DOHH2 (cell line): ENCODE results near the gene STAU1.

Experiments
- H3F3A ChIP-seq: fragments of 200-600 bp; sonication (generic), shearing (Covaris generic); 2 replicates; pipeline ENCODE4 v1.6.0; 2016; ENCODE audit warnings: antibody characterized with exemption, mild to moderate bottlenecking; ENCODE audit not compliant: control insufficient read depth, insufficient read depth
- H3K27ac ChIP-seq: fragments of 200-600 bp; sonication (generic); 2 replicates; pipeline ENCODE4 v1.5.1; 2014; ENCODE audit warnings: low read depth, mild to moderate bottlenecking, low read length, moderate library complexity
- H3K27me3 ChIP-seq: fragments of 200-600 bp; sonication (generic); 2 replicates; pipeline ENCODE4 v1.6.1; 2014; ENCODE audit warnings: mild to moderate bottlenecking, low read length, mixed read lengths; ENCODE audit not compliant: control insufficient read depth
- H3K36me3 ChIP-seq: fragments of 200-600 bp; sonication (generic); 2 replicates; pipeline ENCODE4 v1.6.1; 2014; ENCODE audit warnings: mild to moderate bottlenecking, low read length, moderate library complexity, mixed read lengths; ENCODE audit not compliant: control insufficient read depth
- H3K4me1 ChIP-seq: fragments of 200-600 bp; sonication (generic); 2 replicates; pipeline ENCODE4 v1.6.1; 2014; ENCODE audit warnings: mild to moderate bottlenecking, low read length, mixed read lengths; ENCODE audit not compliant: control insufficient read depth
- H3K4me2 ChIP-seq: fragments of 200-600 bp; sonication (generic); 2 replicates; pipeline ENCODE4 v1.6.0; 2014; ENCODE audit warnings: mild to moderate bottlenecking, low read length, moderate library complexity
- H3K4me3 ChIP-seq: fragments of 200-600 bp; sonication (generic); 2 replicates; pipeline ENCODE4 v1.5.1; 2014; ENCODE audit warnings: mild to moderate bottlenecking, low read length, mixed read lengths
- H3K79me2 ChIP-seq: fragments of 200-600 bp; sonication (generic); 2 replicates; pipeline ENCODE4 v1.6.1; 2014; ENCODE audit warnings: mild to moderate bottlenecking, low read length, mixed read lengths; ENCODE audit not compliant: control insufficient read depth
- H3K9me2 ChIP-seq: fragments of 200-600 bp; sonication (generic); replicated peaks from 2 replicates; pipeline ENCODE4 v1.6.1; 2014; ENCODE audit warnings: mild to moderate bottlenecking, low read length, mixed read lengths; ENCODE audit not compliant: control insufficient read depth
- H3K9me3 ChIP-seq: fragments of 200-600 bp; sonication (generic); 2 replicates; pipeline ENCODE4 v1.6.1; 2014; ENCODE audit warnings: antibody characterized with exemption, low read length, mixed read lengths; ENCODE audit not compliant: control insufficient read depth, insufficient read depth
- H4K20me1 ChIP-seq: fragments of 200-600 bp; sonication (generic); 2 replicates; pipeline ENCODE4 v1.6.0; 2014; ENCODE audit warnings: low read depth, mild to moderate bottlenecking, antibody characterized with exemption, low read length, moderate library complexity; ENCODE audit not compliant: control insufficient read depth, insufficient read depth
- EZH2phosphoT487 ChIP-seq: fragments of 200-600 bp; sonication (generic); IDR thresholded peaks from 2 replicates; pipeline ENCODE4 v1.6.1; 2017; ENCODE audit warnings: borderline replicate concordance, mild to moderate bottlenecking, antibody characterized with exemption, low read length, moderate library complexity, mixed read lengths
- TF ChIP-seq, protein P1 (sequence below): fragments of 200-600 bp; sonication (generic); IDR thresholded peaks from one replicate; pipeline ENCODE4 v1.5.1; 2014; ENCODE audit warnings: antibody characterized with exemption, mild to moderate bottlenecking, low read depth, low read length; ENCODE audit not compliant: poor library complexity, severe bottlenecking

STAU1 gene

GRCh38 chr20:49167811-49168507 is 20.2 kb downstream of the STAU1 start:
- Histone ChIP-seq H3K27me3 (no peaks in the 10 kb centered on the region), H4K20me1 (0 out of 2 replicates have a peak, but pooled peaks cover 6% of the 10 kb centered on the region), H3K79me2 (peaks cover 82% of the 10 kb centered on the region), H3K9me3 (no peaks in the 10 kb centered on the region), H3K4me2 (no peak overlapping the region), H3K9me2 (no peaks in the 10 kb centered on the region), H3K4me1 (peaks cover 25% of the 10 kb centered on the region), H3K4me3 (no peak overlapping the region), H3F3A (peaks cover 7% of the 10 kb centered on the region; the same call in 1 of the 2 replicates), H3K27ac (no peak overlapping the region), H3K36me3 (peaks cover 64% of the 10 kb centered on the region)
- no peak for TF ChIP-seq EZH2phosphoT487

DNA sequence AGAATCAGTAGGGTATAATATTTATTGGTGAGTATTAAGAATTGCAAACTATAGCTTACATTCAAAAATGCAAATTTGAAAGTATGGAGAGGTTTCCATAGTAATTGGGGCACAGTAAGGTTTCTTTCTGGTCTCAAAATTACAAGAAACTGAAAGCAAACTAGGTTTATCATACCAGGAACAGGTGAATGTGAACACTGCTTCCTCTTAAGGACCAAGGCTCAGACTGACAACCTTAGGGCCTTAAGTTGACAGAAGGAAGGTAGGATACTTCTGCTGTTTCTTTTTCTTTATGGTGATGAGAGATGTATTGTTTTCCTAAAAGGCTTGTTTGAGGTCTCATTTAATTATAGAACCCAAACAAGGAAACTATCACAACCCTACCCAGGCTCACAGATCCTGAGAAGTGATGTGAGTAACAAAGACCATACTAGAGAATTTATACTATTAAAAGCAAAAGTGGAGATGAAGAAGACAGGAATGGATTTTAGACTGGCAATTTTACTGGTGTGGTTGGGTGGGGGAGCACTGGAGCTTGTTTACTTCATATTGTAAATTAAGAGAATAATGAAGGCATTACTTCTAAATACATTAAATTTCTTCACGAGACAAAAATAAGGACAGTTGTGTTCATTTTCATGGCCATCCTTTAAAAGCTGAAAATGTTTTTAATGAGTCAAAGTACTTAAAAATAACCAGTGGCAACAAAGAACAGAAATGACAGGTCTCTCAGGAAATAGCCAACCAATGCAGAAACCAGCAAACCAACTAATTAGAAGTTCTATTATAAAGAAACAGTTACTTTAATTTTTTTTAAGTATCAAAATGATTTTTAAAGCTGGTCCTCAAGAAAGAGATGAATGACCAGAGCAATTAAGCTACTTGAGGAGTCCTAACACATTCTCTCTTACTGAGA is 21.3 kb downstream of the STAU1 start:
- H3K4me2 ChIP-seq = no peak overlapping the region
- no peak overlapping the region for H3K27ac ChIP-seq

GRCh38 chr20:49165611-49166010 is 22.5 kb downstream of the STAU1 start:
- Histone ChIP-seq H3K9me2 (no peaks in the 10 kb centered on the region), H3K4me2 (no peak overlapping the region), H4K20me1 (0 out of 2 replicates have a peak, but pooled peaks cover 6% of the 10 kb centered on the region), H3K4me1 (peaks cover 25% of the 10 kb centered on the region), H3F3A (peaks cover 7% of the 10 kb centered on the region; the same call in 1 of the 2 replicates), H3K27me3 (no peaks in the 10 kb centered on the region), H3K36me3 (peaks cover 66% of the 10 kb centered on the region), H3K4me3 (no peak overlapping the region), H3K27ac (no peak overlapping the region), H3K79me2 (peaks cover 75% of the 10 kb centered on the region), H3K9me3 (no peaks in the 10 kb centered on the region)
- TF ChIP-seq, protein P1, sequence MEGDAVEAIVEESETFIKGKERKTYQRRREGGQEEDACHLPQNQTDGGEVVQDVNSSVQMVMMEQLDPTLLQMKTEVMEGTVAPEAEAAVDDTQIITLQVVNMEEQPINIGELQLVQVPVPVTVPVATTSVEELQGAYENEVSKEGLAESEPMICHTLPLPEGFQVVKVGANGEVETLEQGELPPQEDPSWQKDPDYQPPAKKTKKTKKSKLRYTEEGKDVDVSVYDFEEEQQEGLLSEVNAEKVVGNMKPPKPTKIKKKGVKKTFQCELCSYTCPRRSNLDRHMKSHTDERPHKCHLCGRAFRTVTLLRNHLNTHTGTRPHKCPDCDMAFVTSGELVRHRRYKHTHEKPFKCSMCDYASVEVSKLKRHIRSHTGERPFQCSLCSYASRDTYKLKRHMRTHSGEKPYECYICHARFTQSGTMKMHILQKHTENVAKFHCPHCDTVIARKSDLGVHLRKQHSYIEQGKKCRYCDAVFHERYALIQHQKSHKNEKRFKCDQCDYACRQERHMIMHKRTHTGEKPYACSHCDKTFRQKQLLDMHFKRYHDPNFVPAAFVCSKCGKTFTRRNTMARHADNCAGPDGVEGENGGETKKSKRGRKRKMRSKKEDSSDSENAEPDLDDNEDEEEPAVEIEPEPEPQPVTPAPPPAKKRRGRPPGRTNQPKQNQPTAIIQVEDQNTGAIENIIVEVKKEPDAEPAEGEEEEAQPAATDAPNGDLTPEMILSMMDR = no peak
- no peak for TF ChIP-seq EZH2phosphoT487

More for the DNA sequence above, 21.3 kb downstream of the STAU1 start:
- H4K20me1 ChIP-seq = 0 out of 2 replicates have a peak, but pooled peaks cover 6% of the 10 kb centered on the region
- TF ChIP-seq, protein P1 = no peak
- no peak for TF ChIP-seq EZH2phosphoT487
- H3F3A ChIP-seq = peaks cover 7% of the 10 kb centered on the region; the same call in 1 of the 2 replicates
- no peaks in the 10 kb centered on the region for H3K27me3 ChIP-seq
- no peak overlapping the region for H3K4me3 ChIP-seq
- peaks cover 25% of the 10 kb centered on the region for H3K4me1 ChIP-seq
- H3K9me2 ChIP-seq = no peaks in the 10 kb centered on the region
- H3K9me3 ChIP-seq = no peaks in the 10 kb centered on the region
- H3K79me2 ChIP-seq = peaks cover 72% of the 10 kb centered on the region
- peaks cover 58% of the 10 kb centered on the region for H3K36me3 ChIP-seq
